Spleen (tissue), 11 donors: Measurements from ENCODE around the gene RBMS1. TPM values are rescaled to one million over a fixed set of nuclear protein-coding genes. Genes with fewer than 3 reads are reported as not detected.
A peak's percentile ranks its signal among the peaks of the same experiment; 100 is the strongest.

Source experiments
- DNase-seq: peaks from one replicate; pipeline ENCODE4 v3.0.0-alpha.2; 2020
- H3K27ac ChIP-seq, 8 donors: fragments of 200-600 bp; sonication (generic) in 7 of 8; 1 replicate in 4 of 8; 2 replicates in 4 of 8; pipeline versions ENCODE4 v1.5.0 to v1.8.0; 2016 to 2021; ENCODE audit warnings: inconsistent platforms in 4 of 8, mild to moderate bottlenecking in 4 of 8, moderate library complexity in 1 of 8
- H3K27me3 ChIP-seq, 7 donors: fragments of 200-600 bp; sonication (generic) in 6 of 7; replicated peaks in 1 of 7; 1 replicate in 4 of 7; 2 replicates in 3 of 7; pipeline versions ENCODE4 v1.5.0 to v1.8.0; 2016 to 2021; ENCODE audit warnings: inconsistent platforms in 3 of 7, mild to moderate bottlenecking in 1 of 7
- H3K36me3 ChIP-seq, 6 donors: fragments of 200-600 bp; sonication (generic) in 5 of 6; 1 replicate in 4 of 6; 2 replicates in 2 of 6; pipeline versions ENCODE4 v1.5.0 to v1.8.0; 2016 to 2021; ENCODE audit warnings: inconsistent platforms in 2 of 6
- H3K4me1 ChIP-seq, 6 donors: fragments of 200-600 bp; sonication (generic) in 5 of 6; 1 replicate in 3 of 6; 2 replicates in 3 of 6; pipeline versions ENCODE4 v1.5.0 to v1.8.0; 2016 to 2021; ENCODE audit warnings: inconsistent platforms in 3 of 6
- H3K4me3 ChIP-seq, 8 donors: fragments of 200-600 bp; sonication (generic) in 7 of 8; 1 replicate in 4 of 8; 2 replicates in 4 of 8; pipeline versions ENCODE4 v1.5.0 to v1.8.0; 2016 to 2021; ENCODE audit warnings: inconsistent platforms in 4 of 8, mild to moderate bottlenecking in 4 of 8, moderate library complexity in 2 of 8
- H3K9me3 ChIP-seq, 8 donors: fragments of 200-600 bp; sonication (generic) in 7 of 8; 1 replicate in 4 of 8; 2 replicates in 4 of 8; pipeline versions ENCODE4 v1.5.0 to v1.8.0; 2016 to 2021; ENCODE audit warnings: inconsistent platforms in 4 of 8
- CTCF ChIP-seq, 11 experiments: fragments of 200-600 bp in 7 of 11; fragments of 450-650 bp in 4 of 11; sonication (generic) in 4 of 11; IDR thresholded peaks in 8 of 11; conservative IDR thresholded peaks in 3 of 11; 1 replicate in 7 of 11; 2 replicates in 4 of 11; pipeline versions ENCODE4 v1.4.0 to v1.8.0; 2016 to 2021; ENCODE audit warnings: antibody characterized with exemption in 11 of 11, inconsistent platforms in 4 of 11, mild to moderate bottlenecking in 1 of 11
- POLR2A ChIP-seq, 3 donors: fragments of 450-650 bp; IDR thresholded peaks; one replicate each; pipeline ENCODE4 v1.5.1; 2017; ENCODE audit warnings: antibody characterized with exemption in 3 of 3, mild to moderate bottlenecking in 1 of 3
- POLR2AphosphoS5 ChIP-seq, 3 donors: sonication (generic); formaldehyde crosslinking; IDR thresholded peaks; one replicate each; pipeline ENCODE4 v1.5.1; 2017; ENCODE audit warnings: antibody characterized with exemption in 3 of 3
- WGBS, 5 donors: extraction: QIAGEN DNeasy Blood & Tissue Kit in 3 of 5; methylation state at CpG; one replicate each; pipeline versions ENCODE4 v1.1.5 to v1.1.7; 2013 to 2018; 5-methylcytosine and 5-hydroxymethylcytosine counted together
- intact Hi-C: fragments of 100-400 bp; cut with DNase I; formaldehyde crosslinking; loops from one replicate; pipeline ENCODE4 v1.15.0; 2023; ENCODE audit warnings: low total_unique reads
- polyA plus RNA-seq, 3 donors: library from polyadenylated mRNA; stranded (reverse); fragments of 200-250 nt; gene quantifications; one replicate each; pipeline ENCODE4 v1.2.1, GENCODE V29; 2013
- total RNA-seq, 7 donors: library from RNA; depleted of rRNA in 3 of 7; stranded (reverse); fragments of >200 nt in 3 of 7; fragmentation: NEBNext Ultra II Directional in 4 of 7; extraction: Animal tissue kit (Norgen Biotek cat#: 25700) in 4 of 7; gene quantifications; one replicate each; pipeline versions ENCODE4 v1.1.0 to v1.2.1, GENCODE V29; 2016 to 2021
- donor health status: healthy with polysubstance abuse.
- donor health status: DM: no; HTN: no; CAD: no; lungs with moderate emphysema.
- donor health status: DM: no; HTN: no; CAD: no.
- donor health status: Bipolar disorder and iron deficiency.
- donor health status: healthy.
- donor health status: DM: no; HTN: no; CAD: no.
- donor health status: DM: yes; HTN: yes; CAD: no.

Gene RBMS1
- total and polyA plus RNA-seq, 10 donors: 18.8 to 151 (median 118) TPM

GRCh38 chr2:160502478-160502877, 8.9 kb upstream of the RBMS1 start:
- no peak overlapping the region for H3K27ac ChIP-seq
- intact Hi-C loops: no loop called here
- peaks cover 0 to 27% (median 8%) of the 10 kb centered on the region in 6 donors for H3K4me1 ChIP-seq
- WGBS, 5 donors: 77 to 92% (median 85%) methylated on average over 5 of the region's 5 CpGs
- DNase-seq: no peak
- no peaks in the 10 kb centered on the region for H3K9me3 ChIP-seq
- no peaks in the 10 kb centered on the region for H3K36me3 ChIP-seq
- no peak overlapping the region for H3K4me3 ChIP-seq
- no peaks in the 10 kb centered on the region for H3K27me3 ChIP-seq
- TF ChIP-seq CTCF (IDR thresholded peaks at IDR 0.05 in 8 of 11, conservative IDR thresholded peaks at IDR 0.05 in 3 of 11) (no peak), POLR2AphosphoS5 (IDR thresholded peaks at IDR 0.05) (no peak), POLR2A (IDR thresholded peaks at IDR 0.05) (no peak)

DNA sequence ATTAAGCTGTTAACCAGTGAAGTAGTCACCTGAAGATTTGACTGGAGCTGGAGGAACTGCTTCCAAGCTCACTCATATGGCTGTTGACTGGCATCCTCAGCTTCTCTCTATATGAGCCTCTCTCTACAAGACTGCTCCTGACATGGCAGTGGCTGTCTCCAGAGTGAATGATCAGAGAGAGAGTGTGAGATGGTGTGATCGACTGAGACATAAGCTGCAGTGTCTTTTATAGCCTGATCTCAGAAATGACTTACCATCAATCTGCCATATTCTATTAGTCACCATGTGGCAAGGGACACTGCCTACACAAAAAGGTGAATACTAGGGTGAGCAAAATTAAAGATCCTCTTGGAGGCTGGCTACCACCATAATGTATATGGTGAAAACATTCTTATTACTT, 7.8 kb upstream of the RBMS1 start:
- H3K9me3 ChIP-seq: no peaks in the 10 kb centered on the region
- H3K27me3 ChIP-seq: no peaks in the 10 kb centered on the region
- WGBS, 5 donors: 81 to 96% (median 89%) methylated on average over 1 of the region's 1 CpG
- H3K27ac ChIP-seq: no peak overlapping the region
- H3K4me1 ChIP-seq: peaks cover 0 to 16% (median 5%) of the 10 kb centered on the region in 6 donors
- DNase-seq: no peak
- intact Hi-C loops: no loop called here
- H3K36me3 ChIP-seq: no peaks in the 10 kb centered on the region
- no peak overlapping the region for H3K4me3 ChIP-seq
- TF ChIP-seq POLR2A (IDR thresholded peaks at IDR 0.05) (no peak), POLR2AphosphoS5 (IDR thresholded peaks at IDR 0.05) (no peak)

DNA sequence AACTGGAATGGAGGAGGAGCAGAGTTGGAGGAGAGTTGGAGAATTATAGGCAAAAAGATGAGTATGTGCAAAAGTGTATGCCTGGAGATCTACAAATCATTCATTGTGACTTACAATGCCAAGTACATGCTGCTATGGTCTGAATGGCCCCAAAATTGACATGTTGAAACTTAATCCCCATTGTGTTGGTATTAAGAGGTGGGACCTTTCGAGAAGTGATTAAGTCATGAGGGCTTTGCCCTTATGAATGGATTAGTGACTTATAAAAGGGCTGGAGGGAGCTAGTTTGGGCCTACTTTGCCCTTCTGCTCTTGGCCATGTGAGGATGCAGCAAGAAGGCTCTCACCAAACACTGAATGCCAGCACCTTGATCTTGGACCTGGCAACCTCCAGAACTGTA, 6.3 kb upstream of the RBMS1 start:
- Histone ChIP-seq H3K27me3 (peaks cover 0 to 6% (median 0%) of the 10 kb centered on the region in 7 donors), H3K4me3 (no peak overlapping the region), H3K27ac (no peak overlapping the region), H3K4me1 (peaks cover 0 to 2% (median 0%) of the 10 kb centered on the region in 6 donors), H3K9me3 (no peaks in the 10 kb centered on the region), H3K36me3 (no peaks in the 10 kb centered on the region)
- TF ChIP-seq POLR2A (IDR thresholded peaks at IDR 0.05) (no peak), POLR2AphosphoS5 (IDR thresholded peaks at IDR 0.05) (no peak), CTCF (IDR thresholded peaks at IDR 0.05 in 8 of 11, conservative IDR thresholded peaks at IDR 0.05 in 3 of 11) (no peak)
- intact Hi-C loops: no loop called here
- DNase-seq: no peak
- WGBS, 5 donors: 82 to 95% (median 91%) methylated on average over 1 of the region's 1 CpG

DNA sequence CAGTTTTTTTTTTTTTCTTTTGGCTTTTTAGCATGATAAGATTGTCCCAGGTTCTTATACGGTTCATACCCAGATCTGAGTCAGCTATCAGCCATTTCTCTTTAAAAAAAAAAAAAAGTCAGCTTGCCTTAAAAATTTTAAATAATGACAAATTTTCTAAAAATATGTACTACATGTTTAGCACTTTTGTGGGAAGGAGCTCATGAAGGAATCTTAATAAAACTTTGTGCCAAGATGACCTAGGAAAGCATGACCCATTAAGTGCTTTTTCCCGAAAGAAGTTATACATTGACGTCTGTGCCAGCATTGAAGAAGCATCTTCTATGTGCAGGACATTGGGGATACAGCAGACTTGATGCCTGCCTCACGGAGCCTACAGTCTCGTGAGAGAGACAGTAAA, 4.5 kb upstream of the RBMS1 start:
- no peak for DNase-seq
- intact Hi-C loops: no loop called here
- Histone ChIP-seq H3K27ac (peak overlapping the region in 5 of 8 donors; percentile 0 to 42 (median 15)), H3K36me3 (no peaks in the 10 kb centered on the region), H3K27me3 (peaks cover 0 to 21% (median 0%) of the 10 kb centered on the region in 7 donors), H3K4me3 (no peak overlapping the region), H3K4me1 (peaks cover 0 to 13% (median 3%) of the 10 kb centered on the region in 6 donors), H3K9me3 (no peaks in the 10 kb centered on the region)
- WGBS, 5 donors: 82 to 92% (median 85%) methylated on average over 5 of the region's 5 CpGs
- peak in 1 of 3 donors; percentile 32 for TF ChIP-seq POLR2AphosphoS5 (IDR thresholded peaks at IDR 0.05)
- no peak for TF ChIP-seq POLR2A (IDR thresholded peaks at IDR 0.05)
- TF ChIP-seq CTCF (IDR thresholded peaks at IDR 0.05 in 8 of 11, conservative IDR thresholded peaks at IDR 0.05 in 3 of 11): no peak
